ENCODE data around the gene PRR29.

The PRR29 gene

DNA sequence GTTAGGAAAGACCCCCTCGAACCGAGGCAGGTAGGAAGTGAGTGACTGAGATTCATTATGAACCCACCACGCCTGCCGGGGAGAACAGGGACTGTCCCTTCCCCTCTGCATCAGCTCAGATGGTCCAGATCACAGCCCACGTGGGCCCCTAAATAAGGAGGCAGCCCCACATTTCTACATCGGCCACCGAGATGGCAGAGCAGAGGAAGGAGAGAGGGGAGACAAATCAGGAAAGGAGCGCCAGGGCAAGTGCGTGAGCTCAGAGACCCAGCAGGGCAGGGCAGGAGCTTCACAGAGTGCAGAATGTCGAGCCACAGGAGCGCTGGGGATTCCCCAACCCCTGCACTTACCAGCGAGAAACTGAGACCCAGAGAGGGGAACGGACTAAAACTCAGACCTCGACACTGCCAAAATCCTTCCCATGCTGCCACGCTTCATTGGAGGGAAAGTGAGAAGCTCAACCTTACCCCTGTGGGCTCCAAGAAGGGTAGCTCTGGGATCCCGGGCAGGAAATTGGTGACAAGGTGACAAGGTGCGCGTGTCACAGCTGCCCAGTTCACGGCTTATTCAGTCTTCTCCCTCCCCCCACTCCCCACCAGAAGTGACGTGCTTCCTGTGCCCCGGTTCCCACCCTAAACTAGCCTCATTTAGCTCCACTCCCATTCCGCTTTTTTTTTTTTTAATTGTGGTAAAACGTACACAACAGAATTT lies 22.1 kb downstream of the PRR29 start, which contains the start of gene ICAM2:
Gene ICAM2, minus strand, starts transcription at position 578 of the 711 bp plus-strand sequence. CDS start 13,942 bp downstream, outside the sequence.
- in situ Hi-C loops (cut with MboI; ENCODE audit: low sequenced_read_pairs, unreplicated experiment): loop anchor here (5.0 to 10.0 kb wide), 2 partner anchors 105 to 122 kb away; partner anchors contain the start of genes CSHL1 and GH1
- TF ChIP-seq, protein P1, sequence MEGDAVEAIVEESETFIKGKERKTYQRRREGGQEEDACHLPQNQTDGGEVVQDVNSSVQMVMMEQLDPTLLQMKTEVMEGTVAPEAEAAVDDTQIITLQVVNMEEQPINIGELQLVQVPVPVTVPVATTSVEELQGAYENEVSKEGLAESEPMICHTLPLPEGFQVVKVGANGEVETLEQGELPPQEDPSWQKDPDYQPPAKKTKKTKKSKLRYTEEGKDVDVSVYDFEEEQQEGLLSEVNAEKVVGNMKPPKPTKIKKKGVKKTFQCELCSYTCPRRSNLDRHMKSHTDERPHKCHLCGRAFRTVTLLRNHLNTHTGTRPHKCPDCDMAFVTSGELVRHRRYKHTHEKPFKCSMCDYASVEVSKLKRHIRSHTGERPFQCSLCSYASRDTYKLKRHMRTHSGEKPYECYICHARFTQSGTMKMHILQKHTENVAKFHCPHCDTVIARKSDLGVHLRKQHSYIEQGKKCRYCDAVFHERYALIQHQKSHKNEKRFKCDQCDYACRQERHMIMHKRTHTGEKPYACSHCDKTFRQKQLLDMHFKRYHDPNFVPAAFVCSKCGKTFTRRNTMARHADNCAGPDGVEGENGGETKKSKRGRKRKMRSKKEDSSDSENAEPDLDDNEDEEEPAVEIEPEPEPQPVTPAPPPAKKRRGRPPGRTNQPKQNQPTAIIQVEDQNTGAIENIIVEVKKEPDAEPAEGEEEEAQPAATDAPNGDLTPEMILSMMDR (IDR thresholded peaks at IDR 0.05; ENCODE audit: borderline replicate concordance, control extremely low read depth, extremely low read depth, insufficient read depth, missing control alignments): no peak
- DNase-seq (ENCODE audit: low spot score): peak; percentile 74

DNA sequence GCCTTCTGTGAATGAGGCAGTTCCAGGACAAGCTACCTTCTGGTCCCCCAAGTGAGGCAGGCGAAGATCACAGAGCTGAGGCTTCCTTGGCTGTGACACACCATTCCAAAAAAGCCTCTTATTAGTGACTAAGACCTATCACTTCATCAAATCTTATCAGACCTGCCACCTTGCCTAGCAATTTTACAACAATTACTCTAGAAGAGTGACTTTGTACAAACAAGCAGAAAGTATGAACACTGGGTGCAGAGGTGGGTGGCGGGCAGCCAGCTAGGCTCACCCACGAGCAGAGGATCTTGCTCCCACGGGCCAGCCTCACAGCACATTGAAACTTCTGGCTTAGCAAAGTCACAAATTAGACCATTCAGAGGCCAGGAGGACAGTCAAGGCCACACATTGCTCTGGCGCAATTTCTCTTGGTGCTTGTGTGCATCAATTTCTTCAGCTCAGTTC lies 24.5 kb downstream of the PRR29 start:
- TF ChIP-seq, protein P1 (IDR thresholded peaks at IDR 0.05; ENCODE audit: borderline replicate concordance, control extremely low read depth, extremely low read depth, insufficient read depth, missing control alignments): no peak
- no peak for DNase-seq (ENCODE audit: low spot score)
- in situ Hi-C loops (cut with MboI; ENCODE audit: low sequenced_read_pairs, unreplicated experiment): loop anchor here (5.0 to 10.0 kb wide), 2 partner anchors 108 to 120 kb away; partner anchors contain the start of genes CSHL1 and GH1

DNA sequence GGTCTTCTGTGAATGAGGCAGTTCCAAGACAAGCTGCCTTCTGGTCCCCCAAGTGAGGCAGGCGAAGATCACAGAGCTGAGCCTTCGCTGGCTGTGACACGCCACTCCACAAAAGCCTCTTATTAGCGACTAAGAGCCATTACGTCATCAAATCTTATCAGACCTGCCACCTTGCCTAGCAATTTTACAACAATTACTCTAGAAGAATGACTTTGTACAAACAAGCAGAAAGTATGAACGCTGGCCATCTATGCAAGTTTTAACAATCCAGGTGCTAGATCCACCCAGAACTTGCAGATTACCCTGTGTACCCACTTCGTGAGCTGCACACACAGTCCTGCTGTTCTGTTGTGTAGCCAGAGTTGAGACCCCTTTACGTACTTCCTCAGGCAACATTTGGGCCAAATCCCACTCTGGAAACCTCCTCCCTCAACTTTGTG lies 26.1 kb downstream of the PRR29 start:
- DNase-seq (ENCODE audit: low spot score): no peak
- in situ Hi-C loops (cut with MboI; ENCODE audit: low sequenced_read_pairs, unreplicated experiment): loop anchor here (5.0 to 10.0 kb wide), 2 partner anchors 109 to 118 kb away; partner anchors contain the start of genes CSHL1 and GH1
- TF ChIP-seq, protein P1 (IDR thresholded peaks at IDR 0.05; ENCODE audit: borderline replicate concordance, control extremely low read depth, extremely low read depth, insufficient read depth, missing control alignments): no peak

DNA sequence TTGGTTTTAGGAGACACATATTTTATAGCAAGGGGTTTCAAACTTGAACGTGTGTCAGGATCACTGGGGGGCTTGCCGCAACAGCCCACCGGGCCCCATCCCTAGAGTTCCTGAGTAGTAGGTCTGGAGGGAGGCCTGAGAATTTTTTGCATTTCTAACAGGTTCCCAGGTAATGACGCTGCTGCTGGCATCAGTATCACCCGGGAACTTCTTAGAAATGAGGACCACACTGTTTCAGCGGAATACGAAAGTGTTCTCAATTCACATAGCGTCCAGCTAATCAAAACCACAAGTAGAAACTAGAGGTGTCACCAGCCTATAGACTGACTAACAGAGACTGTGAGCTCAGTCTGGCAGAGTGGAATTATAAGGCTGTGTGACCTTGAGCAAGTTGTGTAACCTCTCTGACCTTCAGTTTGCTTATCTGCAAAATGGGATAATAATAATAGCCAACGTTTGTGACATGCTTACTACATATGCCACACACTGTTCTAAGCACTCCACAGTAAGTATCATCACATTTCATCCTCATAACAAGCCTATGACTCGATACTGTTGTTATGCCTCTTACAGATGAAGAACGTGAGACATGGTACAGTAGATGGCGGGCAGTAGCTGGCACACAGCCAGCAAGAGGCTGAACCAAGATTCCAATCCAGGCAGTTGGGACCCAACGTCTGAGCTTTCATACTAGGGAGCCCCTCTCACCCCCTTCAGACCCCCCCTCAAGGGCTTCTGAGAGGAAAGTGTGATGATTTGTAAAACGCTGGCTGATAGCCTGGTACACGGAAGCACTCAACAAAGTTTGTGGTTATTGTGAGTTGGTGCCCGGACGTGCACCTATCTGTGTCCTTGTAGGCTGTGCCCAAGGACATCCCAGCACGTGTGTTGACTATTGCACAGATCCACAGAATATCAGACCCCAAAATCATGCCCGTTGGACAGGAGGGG lies 26.9 kb downstream of the PRR29 start:
- in situ Hi-C loops (cut with MboI; ENCODE audit: low sequenced_read_pairs, unreplicated experiment): loop anchor here (5.0 to 10.0 kb wide), 2 partner anchors 110 to 117 kb away; partner anchors contain the start of genes CSHL1 and GH1
- TF ChIP-seq, protein P1 (IDR thresholded peaks at IDR 0.05; ENCODE audit: borderline replicate concordance, control extremely low read depth, extremely low read depth, insufficient read depth, missing control alignments): no peak
- no peak for DNase-seq (ENCODE audit: low spot score)

DNA sequence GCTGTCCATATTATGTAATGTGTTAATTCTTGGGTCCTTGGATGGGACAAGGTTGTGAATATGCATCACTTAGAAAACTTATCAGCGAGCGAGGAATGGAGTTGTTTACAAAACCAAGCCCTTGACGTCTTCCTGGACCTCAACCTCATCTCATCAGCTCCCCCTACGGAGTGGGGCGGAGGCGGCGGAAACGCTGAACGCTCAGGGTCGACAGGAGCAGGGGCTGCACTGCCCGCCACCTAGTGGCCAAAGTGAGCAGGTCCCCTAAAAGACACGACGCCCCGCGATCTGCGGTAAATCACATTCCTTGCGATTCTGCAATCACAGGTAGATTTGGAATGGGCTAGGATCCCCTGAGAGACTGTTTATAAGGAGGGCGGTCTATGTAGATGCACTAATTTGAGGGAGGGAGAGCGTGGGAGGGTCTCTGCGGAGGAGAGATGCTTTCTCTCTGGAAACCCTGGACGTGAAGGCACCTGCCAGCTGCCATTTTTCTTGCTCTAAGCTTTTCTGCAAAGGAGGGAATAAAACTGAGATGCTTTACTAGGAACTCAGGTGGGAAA lies 27.7 kb downstream of the PRR29 start:
- in situ Hi-C loops (cut with MboI; ENCODE audit: low sequenced_read_pairs, unreplicated experiment): loop anchor here (10.0 kb wide), 1 partner anchor 111 kb away; the partner anchor contains the start of genes CSHL1 and GH1

More for the DNA sequence above, 27.7 kb downstream of the PRR29 start:
- TF ChIP-seq, protein P1 (IDR thresholded peaks at IDR 0.05; ENCODE audit: borderline replicate concordance, control extremely low read depth, extremely low read depth, insufficient read depth, missing control alignments): peak; percentile 92
- DNase-seq (ENCODE audit: low spot score): peak; percentile 81
